ENCODE data around the gene NOL9. TPM values are rescaled to one million over a fixed set of nuclear protein-coding genes. Genes with fewer than 3 reads are reported as not detected.

Gene NOL9
- total RNA-seq, 2 experiments from 2014 or later, result 52.3 to 54.1 TPM

- Mint-ChIP-seq H3K9me3 (no peaks in the 10 kb centered on the region), H3K36me3 (ENCODE audit: low read depth) (peaks cover 84% of the 10 kb centered on the region), H3K4me3 (no peak overlapping the region), H3K27me3 (no peaks in the 10 kb centered on the region), H3K4me1 (ENCODE audit: low read depth) (no peaks in the 10 kb centered on the region), H3K27ac (no peak overlapping the region)
- H3K27me3 ChIP-seq (ENCODE audit: control insufficient read depth in 1 of 2, insufficient read depth in 2 of 2, low read length in 2 of 2), result no peaks in the 10 kb centered on the region
- H3K4me1 ChIP-seq (ENCODE audit: insufficient read depth, low read length), result no peaks in the 10 kb centered on the region
- H3K27ac ChIP-seq (ENCODE audit: low read depth in 1 of 2, low read length in 2 of 2), result no peak overlapping the region
- H3K4me3 ChIP-seq (ENCODE audit: low read length), result no peak overlapping the region
- H3K36me3 ChIP-seq (ENCODE audit: insufficient read depth, low read length), result peaks cover 75% of the 10 kb centered on the region
- no peak for DNase-seq
- no peaks in the 10 kb centered on the region for H3K9me3 ChIP-seq (ENCODE audit: control insufficient read depth in 1 of 2, insufficient read depth in 1 of 2, low read length in 2 of 2)
- ATAC-seq (ENCODE audit: poor library complexity), result no peak
- POLR2A ChIA-PET, result interaction anchor here (1.5 kb wide), 1 partner anchor 26 kb away, joined by 6 read pairs; the partner anchor contains the start of gene NOL9
- TF ChIP-seq CTCF (IDR thresholded peaks at IDR 0.05), result no peak
- CTCF ChIA-PET, result interaction anchor here (1.2 kb wide), 1 partner anchor 12 kb away, joined by 3 read pairs; no protein-coding TSS in a partner anchor
- intact Hi-C loops (cut with DNase I, micrococcal nuclease), result no loop called here
Observed at GRCh38 chr1:6528492-6528891, 25.8 kb downstream of the NOL9 start.

GRCh38 chr1:6526316-6526715 lies 28.0 kb downstream of the NOL9 start:
- ATAC-seq (ENCODE audit: poor library complexity), result no peak
- Histone ChIP-seq H3K27ac (ENCODE audit: low read depth in 1 of 2, low read length in 2 of 2) (no peak overlapping the region), H3K27me3 (ENCODE audit: control insufficient read depth in 1 of 2, insufficient read depth in 2 of 2, low read length in 2 of 2) (no peaks in the 10 kb centered on the region), H3K4me1 (ENCODE audit: insufficient read depth, low read length) (no peaks in the 10 kb centered on the region), H3K9me3 (ENCODE audit: control insufficient read depth in 1 of 2, insufficient read depth in 1 of 2, low read length in 2 of 2) (no peaks in the 10 kb centered on the region), H3K36me3 (ENCODE audit: insufficient read depth, low read length) (peaks cover 57% of the 10 kb centered on the region), H3K4me3 (ENCODE audit: low read length) (no peak overlapping the region)
- intact Hi-C loops (cut with DNase I, micrococcal nuclease), result no loop called here
- H3K4me1 Mint-ChIP-seq (ENCODE audit: low read depth), result no peaks in the 10 kb centered on the region
- no peak for DNase-seq
- TF ChIP-seq CTCF (IDR thresholded peaks at IDR 0.05), result no peak
- POLR2A ChIA-PET, result no interaction called here
- no peak overlapping the region for H3K27ac Mint-ChIP-seq
- H3K36me3 Mint-ChIP-seq (ENCODE audit: low read depth), result peaks cover 63% of the 10 kb centered on the region
- CTCF ChIA-PET, result no interaction called here
- no peaks in the 10 kb centered on the region for H3K9me3 Mint-ChIP-seq
- H3K27me3 Mint-ChIP-seq, result no peaks in the 10 kb centered on the region
- no peak overlapping the region for H3K4me3 Mint-ChIP-seq

GRCh38 chr1:6523566-6523965 lies 30.7 kb downstream of the NOL9 start:
- Histone ChIP-seq H3K27me3 (ENCODE audit: control insufficient read depth in 1 of 2, insufficient read depth in 2 of 2, low read length in 2 of 2) (no peaks in the 10 kb centered on the region), H3K36me3 (ENCODE audit: insufficient read depth, low read length) (peaks cover 39% of the 10 kb centered on the region), H3K4me3 (ENCODE audit: low read length) (no peak overlapping the region), H3K9me3 (ENCODE audit: control insufficient read depth in 1 of 2, insufficient read depth in 1 of 2, low read length in 2 of 2) (no peaks in the 10 kb centered on the region), H3K27ac (ENCODE audit: low read depth in 1 of 2, low read length in 2 of 2) (no peak overlapping the region), H3K4me1 (ENCODE audit: insufficient read depth, low read length) (no peaks in the 10 kb centered on the region)
- POLR2A ChIA-PET, result interaction anchor here (0.6 kb wide), 1 partner anchor 159 kb away, joined by 3 read pairs; no protein-coding TSS in a partner anchor
- ATAC-seq (ENCODE audit: poor library complexity) (no peak), DNase-seq (peak in 2 of 14 experiments; percentile 11 to 26)
- CTCF ChIA-PET, result interaction anchor here (0.8 to 1.2 kb wide), 3 partner anchors 17 to 102 kb away, joined by 3 to 4 read pairs (median 3); no protein-coding TSS in a partner anchor
- Mint-ChIP-seq H3K4me1 (ENCODE audit: low read depth) (no peaks in the 10 kb centered on the region), H3K9me3 (no peaks in the 10 kb centered on the region), H3K4me3 (no peak overlapping the region), H3K27ac (no peak overlapping the region), H3K36me3 (ENCODE audit: low read depth) (peaks cover 44% of the 10 kb centered on the region), H3K27me3 (no peaks in the 10 kb centered on the region)
- peak; percentile 34 for TF ChIP-seq CTCF (IDR thresholded peaks at IDR 0.05)
- intact Hi-C loops (cut with DNase I, micrococcal nuclease), result no loop called here
